Mesothelial cell of epicardium (in vitro differentiated cells): Measurements from ENCODE around the gene SH2D3C. TPM values are rescaled to one million over a fixed set of nuclear protein-coding genes. Genes with fewer than 3 reads are reported as not detected.

Experiments used
- DNase-seq, 2 experiments: peaks; one replicate each; pipeline ENCODE4 v3.0.0; 2021; ENCODE audit warnings: low spot score in 2 of 2; ENCODE audit not compliant: unreplicated experiment in 2 of 2
- H3K27ac Mint-ChIP-seq: 2 replicates; pipeline ENCODE4 v1.8.0; 2021; ENCODE audit warnings: mixed read lengths
- H3K27me3 Mint-ChIP-seq: 2 replicates; pipeline ENCODE4 v1.8.0; 2021; ENCODE audit warnings: low read depth, mixed read lengths
- H3K36me3 Mint-ChIP-seq: 2 replicates; pipeline ENCODE4 v1.8.0; 2021; ENCODE audit warnings: mixed read lengths
- H3K4me1 Mint-ChIP-seq: 2 replicates; pipeline ENCODE4 v1.8.0; 2021; ENCODE audit warnings: mixed read lengths
- H3K4me3 Mint-ChIP-seq: 2 replicates; pipeline ENCODE4 v1.8.0; 2021; ENCODE audit warnings: mild to moderate bottlenecking, moderate library complexity, mixed read lengths
- H3K9me3 Mint-ChIP-seq: 2 replicates; pipeline ENCODE4 v1.8.0; 2021; ENCODE audit warnings: mixed read lengths
- CTCF ChIP-seq: fragments of 200-600 bp; sonication (generic); IDR thresholded peaks from one replicate; pipeline ENCODE4 v1.5.0; 2021; ENCODE audit warnings: antibody characterized with exemption; ENCODE audit not compliant: unreplicated experiment
- total RNA-seq: library from RNA; stranded (reverse); gene quantifications from 3 replicates; pipeline ENCODE4 v1.2.1, GENCODE V29; 2021

SH2D3C gene
- 3.4 to 3.9 TPM (median 3.7 TPM) in 3 replicates for total RNA-seq

GRCh38 chr9:127778280-127779135, at the start of gene SH2D3C:
Gene SH2D3C, minus strand, starts transcription at chr9:127778666. Its CDS starts 39 bp downstream, at chr9:127778627.
- Mint-ChIP-seq H3K36me3 (no peaks in the 10 kb centered on the region), H3K4me3 (no peak within 1 kb of the TSS), H3K4me1 (peaks cover 2% of the 10 kb centered on the region), H3K27me3 (no peaks in the 10 kb centered on the region), H3K9me3 (no peaks in the 10 kb centered on the region), H3K27ac (no peak within 1 kb of the TSS)
- no peak for TF ChIP-seq CTCF
- DNase-seq: no peak

GRCh38 chr9:127826253-127826913, 47.9 kb upstream of the SH2D3C start:
- DNase-seq: no peak
- Mint-ChIP-seq H3K9me3 (no peaks in the 10 kb centered on the region), H3K36me3 (no peaks in the 10 kb centered on the region), H3K27me3 (peaks cover 9% of the 10 kb centered on the region), H3K4me3 (no peak overlapping the region), H3K4me1 (peaks cover 26% of the 10 kb centered on the region), H3K27ac (no peak overlapping the region)
- no peak for TF ChIP-seq CTCF

GRCh38 chr9:127825319-127826051, 47.0 kb upstream of the SH2D3C start:
- Mint-ChIP-seq H3K36me3 (no peaks in the 10 kb centered on the region), H3K27me3 (peaks cover 9% of the 10 kb centered on the region), H3K27ac (no peak overlapping the region), H3K9me3 (no peaks in the 10 kb centered on the region), H3K4me3 (peak overlapping the region; percentile 34), H3K4me1 (peaks cover 26% of the 10 kb centered on the region)
- peak; percentile 62 for TF ChIP-seq CTCF
- DNase-seq: peak in 1 of 2 experiments; percentile 68

GRCh38 chr9:127822108-127822507, 43.6 kb upstream of the SH2D3C start:
- Mint-ChIP-seq H3K9me3 (no peaks in the 10 kb centered on the region), H3K27me3 (peaks cover 9% of the 10 kb centered on the region), H3K4me3 (no peak overlapping the region), H3K4me1 (peaks cover 17% of the 10 kb centered on the region), H3K36me3 (no peaks in the 10 kb centered on the region), H3K27ac (no peak overlapping the region)
- no peak for TF ChIP-seq CTCF
- DNase-seq: no peak

- Mint-ChIP-seq H3K9me3 (no peaks in the 10 kb centered on the region), H3K27me3 (no peaks in the 10 kb centered on the region), H3K36me3 (no peaks in the 10 kb centered on the region), H3K4me3 (no peak overlapping the region), H3K4me1 (peaks cover 5% of the 10 kb centered on the region), H3K27ac (no peak overlapping the region)
- no peak for TF ChIP-seq CTCF
- DNase-seq: no peak
Observed at GRCh38 chr9:127818574-127818973, 40.1 kb upstream of the SH2D3C start.
